MM.1S (cell line): ENCODE results near the gene SKAP2.

Experiments used
- DNase-seq: peaks from one replicate; pipeline ENCODE4 v3.0.0-alpha.2; 2015
- H2AFZ ChIP-seq: fragments of 300-600 bp; sonication (generic); 2 replicates; pipeline ENCODE4 v1.6.0; 2016; ENCODE audit warnings: antibody characterized with exemption, low read length
- H3F3A ChIP-seq: fragments of 300-600 bp; sonication (generic); 2 replicates; pipeline ENCODE4 v1.6.1; 2016; ENCODE audit warnings: mild to moderate bottlenecking, antibody characterized with exemption, low read length, moderate library complexity, mixed read lengths; ENCODE audit not compliant: insufficient read depth
- H3K27ac ChIP-seq: fragments of 300-600 bp; sonication (generic); 2 replicates; pipeline ENCODE4 v1.5.1; 2016; ENCODE audit warnings: mild to moderate bottlenecking, low read length
- H3K27me3 ChIP-seq: fragments of 300-600 bp; sonication (generic); replicated peaks from 2 replicates; pipeline ENCODE4 v1.6.0; 2016; ENCODE audit warnings: low read length; ENCODE audit not compliant: insufficient read depth
- H3K36me3 ChIP-seq: fragments of 300-600 bp; sonication (generic); replicated peaks from 2 replicates; pipeline ENCODE4 v1.6.1; 2016; ENCODE audit warnings: mild to moderate bottlenecking, low read length, mixed read lengths; ENCODE audit not compliant: insufficient read depth
- H3K4me1 ChIP-seq: fragments of 300-600 bp; sonication (generic); 2 replicates; pipeline ENCODE4 v1.6.1; 2016; ENCODE audit warnings: low read length, mixed read lengths
- H3K4me2 ChIP-seq: fragments of 300-600 bp; sonication (generic); 2 replicates; pipeline ENCODE4 v1.6.0; 2016; ENCODE audit warnings: low read depth, low read length
- H3K4me3 ChIP-seq: fragments of 300-600 bp; sonication (generic); 2 replicates; pipeline ENCODE4 v1.5.1; 2016; ENCODE audit warnings: low read length, mixed read lengths
- H3K79me2 ChIP-seq: fragments of 300-600 bp; sonication (generic); 2 replicates; pipeline ENCODE4 v1.6.1; 2016; ENCODE audit warnings: mixed run types, low read length, mixed read lengths
- H3K9ac ChIP-seq: fragments of 300-600 bp; sonication (generic); 2 replicates; pipeline ENCODE4 v1.6.1; 2016; ENCODE audit warnings: low read length, mixed read lengths
- H3K9me2 ChIP-seq: fragments of 300-600 bp; sonication (generic); replicated peaks from 2 replicates; pipeline ENCODE4 v1.6.1; 2016; ENCODE audit warnings: mild to moderate bottlenecking, low read length, mixed read lengths; ENCODE audit not compliant: insufficient read depth
- H3K9me3 ChIP-seq: fragments of 300-600 bp; sonication (generic); replicated peaks from 2 replicates; pipeline ENCODE4 v1.6.1; 2016; ENCODE audit warnings: mild to moderate bottlenecking, low read length, mixed read lengths; ENCODE audit not compliant: insufficient read depth
- H4K20me1 ChIP-seq: fragments of 300-600 bp; sonication (generic); 2 replicates; pipeline ENCODE4 v1.6.1; 2016; ENCODE audit warnings: mild to moderate bottlenecking, low read length, moderate library complexity, mixed read lengths; ENCODE audit not compliant: insufficient read depth
- CTCF ChIP-seq: fragments of 300-600 bp; sonication (generic); IDR thresholded peaks from 2 replicates; pipeline ENCODE4 v1.5.1; 2016; ENCODE audit warnings: antibody characterized with exemption, low read length, mixed read lengths
- EZH2 ChIP-seq: fragments of 300-600 bp; sonication (generic); optimal IDR thresholded peaks from 2 replicates; pipeline ENCODE3; 2017; ENCODE audit warnings: low read depth, mild to moderate bottlenecking, antibody characterized with exemption, low read length, mixed read lengths
- EZH2phosphoT487 ChIP-seq: fragments of 300-600 bp; sonication (generic); IDR thresholded peaks from 2 replicates; pipeline ENCODE4 v1.6.1; 2018; ENCODE audit warnings: antibody characterized with exemption, low read length

Gene SKAP2

DNA sequence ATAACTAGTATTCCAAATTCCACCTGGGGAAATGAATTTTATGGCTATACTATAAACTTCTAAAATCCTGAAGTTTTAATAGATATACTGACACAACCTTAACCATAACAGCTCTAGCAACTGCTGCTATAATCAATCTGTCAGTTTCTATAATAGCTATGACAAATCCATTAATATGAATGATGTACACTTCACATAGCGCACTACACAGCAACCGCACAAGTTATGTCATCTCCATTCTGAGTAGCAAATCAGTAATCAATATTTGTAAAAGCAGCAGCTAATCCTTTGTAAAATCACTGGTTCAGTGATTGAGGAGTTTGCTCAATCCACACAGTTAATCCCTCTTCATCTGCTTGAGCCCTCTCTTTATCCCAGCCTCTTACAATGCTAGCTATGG, 105.3 kb downstream of the SKAP2 start:
- Histone ChIP-seq H3K9ac (no peak overlapping the region), H2AFZ (no peak overlapping the region), H3F3A (0 out of 2 replicates have a peak, but pooled peaks cover 4% of the 10 kb centered on the region), H4K20me1 (no peaks in the 10 kb centered on the region), H3K9me2 (no peaks in the 10 kb centered on the region), H3K36me3 (no peaks in the 10 kb centered on the region), H3K4me2 (no peak overlapping the region), H3K27me3 (no peaks in the 10 kb centered on the region), H3K79me2 (no peaks in the 10 kb centered on the region), H3K27ac (no peak overlapping the region), H3K4me3 (no peak overlapping the region), H3K9me3 (no peaks in the 10 kb centered on the region), H3K4me1 (peaks cover 6% of the 10 kb centered on the region)
- DNase-seq = no peak
- TF ChIP-seq CTCF (no peak), EZH2phosphoT487 (no peak), EZH2 (no peak)

GRCh38 chr7:26743205-26743604, 121.2 kb downstream of the SKAP2 start:
- Histone ChIP-seq H3K9me3 (no peaks in the 10 kb centered on the region), H3K79me2 (no peaks in the 10 kb centered on the region), H3K4me3 (no peak overlapping the region), H4K20me1 (no peaks in the 10 kb centered on the region), H3K36me3 (no peaks in the 10 kb centered on the region), H3K9me2 (no peaks in the 10 kb centered on the region), H3K27ac (no peak overlapping the region), H3F3A (no peaks in the 10 kb centered on the region), H2AFZ (no peak overlapping the region), H3K4me1 (peaks cover 4% of the 10 kb centered on the region; the same call in 1 of the 2 replicates), H3K4me2 (no peak overlapping the region), H3K27me3 (no peaks in the 10 kb centered on the region), H3K9ac (no peak overlapping the region)
- no peak for TF ChIP-seq CTCF
- no peak for TF ChIP-seq EZH2phosphoT487
- TF ChIP-seq EZH2 = no peak
- no peak for DNase-seq

GRCh38 chr7:26735976-26736600, 128.3 kb downstream of the SKAP2 start:
- no peaks in the 10 kb centered on the region for H3K79me2 ChIP-seq

More at GRCh38 chr7:26735976-26736600, 128.3 kb downstream of the SKAP2 start:
- H3K27ac ChIP-seq = no peak overlapping the region
- no peaks in the 10 kb centered on the region for H3K9me2 ChIP-seq
- no peak for DNase-seq
- no peaks in the 10 kb centered on the region for H3F3A ChIP-seq
- H2AFZ ChIP-seq = no peak overlapping the region
- no peak overlapping the region for H3K9ac ChIP-seq
- TF ChIP-seq EZH2phosphoT487 (no peak), EZH2 (no peak), CTCF (no peak)
- H3K9me3 ChIP-seq = no peaks in the 10 kb centered on the region
- no peaks in the 10 kb centered on the region for H4K20me1 ChIP-seq
- H3K4me3 ChIP-seq = no peak overlapping the region
- H3K27me3 ChIP-seq = no peaks in the 10 kb centered on the region
- H3K4me2 ChIP-seq = no peak overlapping the region
- peaks cover 4% of the 10 kb centered on the region; the same call in 1 of the 2 replicates for H3K4me1 ChIP-seq
- H3K36me3 ChIP-seq = no peaks in the 10 kb centered on the region
